Caco-2 (cell line): ENCODE measurements around the gene ABCC3. TPM values are rescaled to one million over a fixed set of nuclear protein-coding genes. Genes with fewer than 3 reads are reported as not detected.

Source experiments
- BruUV-seq: library from RNA; stranded (reverse); fragments of 400-500 nt; replicated peaks from 2 replicates; lab custom pipeline; 2021; lab: Mats Ljungman, UMichigan
- CTCF ChIA-PET: fragments of 300-600 bp; sonication (Branson Sonifier 250); formaldehyde crosslinking; loops from one replicate; lab custom pipeline; 2022; ENCODE audit warnings: antibody characterized with exemption; lab: Charles Lee
- POLR2A ChIA-PET: fragments of 300-600 bp; sonication (Branson Sonifier 250); formaldehyde crosslinking; loops from one replicate; lab custom pipeline; 2022; ENCODE audit warnings: antibody characterized with exemption; lab: Charles Lee
- DNase-seq, 2 experiments: peaks; one replicate each; pipeline versions ENCODE4 v3.0.0 to v3.0.0-alpha.2; 2020 to 2022
- H3K27me3 ChIP-seq: replicated peaks from 2 replicates; pipeline ENCODE4 v1.6.0; 2011; ENCODE audit warnings: low read length; ENCODE audit not compliant: control insufficient read depth, insufficient read depth
- H3K36me3 ChIP-seq: 2 replicates; pipeline ENCODE4 v1.5.1; 2011; ENCODE audit warnings: low read length; ENCODE audit not compliant: control insufficient read depth, insufficient read depth
- H3K4me1 ChIP-seq: fragments of 250-450 bp; sonication (Bioruptor Pico); 2 replicates; pipeline ENCODE4 v1.5.1; 2020; ENCODE audit warnings: mild to moderate bottlenecking
- H3K4me3 ChIP-seq: 2 replicates; pipeline ENCODE4 v1.5.1; 2011; ENCODE audit warnings: low read depth, mild to moderate bottlenecking, control low read depth, low read length
- H3K9me3 ChIP-seq: fragments of 250-450 bp; sonication (Bioruptor Pico); 2 replicates; pipeline ENCODE4 v1.5.1; 2020; ENCODE audit warnings: mild to moderate bottlenecking, moderate library complexity
- H3K27ac Mint-ChIP-seq: one replicate; pipeline ENCODE4 v1.8.0; 2022; ENCODE audit warnings: mixed read lengths; ENCODE audit not compliant: unreplicated experiment
- H3K27me3 Mint-ChIP-seq: one replicate; pipeline ENCODE4 v1.8.0; 2022; ENCODE audit warnings: mixed read lengths; ENCODE audit not compliant: insufficient read depth, unreplicated experiment
- H3K36me3 Mint-ChIP-seq: one replicate; pipeline ENCODE4 v1.8.0; 2022; ENCODE audit warnings: mild to moderate bottlenecking, mixed read lengths; ENCODE audit not compliant: insufficient read depth, unreplicated experiment
- H3K4me1 Mint-ChIP-seq: one replicate; pipeline ENCODE4 v1.8.0; 2022; ENCODE audit warnings: low read depth, mixed read lengths; ENCODE audit not compliant: unreplicated experiment
- H3K4me3 Mint-ChIP-seq: one replicate; pipeline ENCODE4 v1.8.0; 2022; ENCODE audit warnings: mild to moderate bottlenecking, moderate library complexity, mixed read lengths; ENCODE audit not compliant: unreplicated experiment
- H3K9me3 Mint-ChIP-seq: one replicate; pipeline ENCODE4 v1.8.0; 2022; ENCODE audit warnings: mixed read lengths; ENCODE audit not compliant: unreplicated experiment
- CTCF ChIP-seq, 2 experiments: fragments of 200-600 bp in 1 of 2; IDR thresholded peaks; 1 replicate in 1 of 2; 2 replicates in 1 of 2; pipeline versions ENCODE4 v1.5.1 to v1.8.0; 2011 to 2022; ENCODE audit warnings: antibody characterized with exemption in 1 of 2, control low read depth in 1 of 2, inconsistent platforms in 1 of 2, low read depth in 1 of 2, low read length in 1 of 2, mild to moderate bottlenecking in 1 of 2, moderate library complexity in 1 of 2; ENCODE audit not compliant: insufficient read depth in 1 of 2, severe bottlenecking in 1 of 2, unreplicated experiment in 1 of 2
- intact Hi-C: fragments of 100-400 bp; cut with micrococcal nuclease; formaldehyde crosslinking; loops from one replicate; pipeline ENCODE4 v1.10.0; 2022; ENCODE audit not compliant: unreplicated experiment
- total RNA-seq: library from RNA; stranded (reverse); gene quantifications from 2 replicates; pipeline ENCODE4 v1.2.3, GENCODE V29; 2022

Gene ABCC3
- total RNA-seq, 1 experiment from 2014 or later: 45.6 TPM

GRCh38 chr17:50594128-50594823 lies 40.4 kb upstream of the ABCC3 start:
- TF ChIP-seq CTCF (IDR thresholded peaks at IDR 0.05; ENCODE audit: insufficient read depth in 1 of 2, low read depth in 1 of 2, low read length in 1 of 2, severe bottlenecking in 1 of 2, unreplicated experiment in 1 of 2): no peak
- Histone ChIP-seq H3K4me3 (no peak overlapping the region), H3K36me3 (no peaks in the 10 kb centered on the region), H3K4me1 (no peaks in the 10 kb centered on the region), H3K9me3 (no peaks in the 10 kb centered on the region), H3K27me3 (no peaks in the 10 kb centered on the region)
- ChIA-PET POLR2A (interaction anchor here (0.5 kb wide), 1 partner anchor 1494 kb away, joined by 3 read pairs; no protein-coding TSS in a partner anchor), CTCF (interaction anchor here (0.7 kb wide), 1 partner anchor 30 kb away, joined by 3 read pairs; no protein-coding TSS in a partner anchor)
- no peak for DNase-seq
- no peaks in the 10 kb centered on the region for H3K36me3 Mint-ChIP-seq
- H3K4me3 Mint-ChIP-seq: no peak overlapping the region
- no peaks in the 10 kb centered on the region for H3K27me3 Mint-ChIP-seq
- BruUV-seq: no TSS peak
- H3K9me3 Mint-ChIP-seq: no peaks in the 10 kb centered on the region
- intact Hi-C loops: no loop called here
- no peaks in the 10 kb centered on the region for H3K4me1 Mint-ChIP-seq
- H3K27ac Mint-ChIP-seq: peak overlapping the region; percentile 5

GRCh38 chr17:50594892-50595291 lies 39.8 kb upstream of the ABCC3 start:
- no peaks in the 10 kb centered on the region for H3K36me3 Mint-ChIP-seq
- H3K27ac Mint-ChIP-seq: peak overlapping the region; percentile 5
- no peaks in the 10 kb centered on the region for H3K9me3 Mint-ChIP-seq
- intact Hi-C loops: no loop called here
- H3K27me3 ChIP-seq: no peaks in the 10 kb centered on the region
- no peaks in the 10 kb centered on the region for H3K27me3 Mint-ChIP-seq
- TF ChIP-seq CTCF (IDR thresholded peaks at IDR 0.05; ENCODE audit: insufficient read depth in 1 of 2, low read depth in 1 of 2, low read length in 1 of 2, severe bottlenecking in 1 of 2, unreplicated experiment in 1 of 2): no peak
- POLR2A ChIA-PET: no interaction called here
- no peaks in the 10 kb centered on the region for H3K36me3 ChIP-seq
- H3K4me3 ChIP-seq: no peak overlapping the region
- DNase-seq: no peak
- H3K4me3 Mint-ChIP-seq: no peak overlapping the region
- H3K4me1 Mint-ChIP-seq: no peaks in the 10 kb centered on the region
- CTCF ChIA-PET: no interaction called here
- H3K4me1 ChIP-seq: no peaks in the 10 kb centered on the region
- BruUV-seq: no TSS peak
- no peaks in the 10 kb centered on the region for H3K9me3 ChIP-seq

- intact Hi-C loops: no loop called here
- Histone ChIP-seq H3K4me1 (no peaks in the 10 kb centered on the region), H3K27me3 (no peaks in the 10 kb centered on the region), H3K4me3 (no peak overlapping the region), H3K36me3 (no peaks in the 10 kb centered on the region), H3K9me3 (no peaks in the 10 kb centered on the region)
- ChIA-PET CTCF (interaction anchor here (0.6 to 1.0 kb wide), 3 partner anchors 29 to 232 kb away, joined by 3 to 6 read pairs (median 6); no protein-coding TSS in a partner anchor), POLR2A (no interaction called here)
- peak; percentile 52 to 68 for TF ChIP-seq CTCF (IDR thresholded peaks at IDR 0.05; ENCODE audit: insufficient read depth in 1 of 2, low read depth in 1 of 2, low read length in 1 of 2, severe bottlenecking in 1 of 2, unreplicated experiment in 1 of 2)
- BruUV-seq: no TSS peak
- H3K4me1 Mint-ChIP-seq: no peaks in the 10 kb centered on the region
- no peak overlapping the region for H3K27ac Mint-ChIP-seq
- no peaks in the 10 kb centered on the region for H3K27me3 Mint-ChIP-seq
- H3K36me3 Mint-ChIP-seq: no peaks in the 10 kb centered on the region
- no peaks in the 10 kb centered on the region for H3K9me3 Mint-ChIP-seq
- peak in 1 of 2 experiments; percentile 57 for DNase-seq
- H3K4me3 Mint-ChIP-seq: no peak overlapping the region
These were observed 38.3 kb upstream of the ABCC3 start for GRCh38 chr17:50596191-50597037.
